WTC11 (cell line): ENCODE data around the gene COPS9. TPM values are rescaled to one million over a fixed set of nuclear protein-coding genes. Genes with fewer than 3 reads are reported as not detected.

Source experiments
- ATAC-seq: fragments of 200-7000 bp; cut with Tn5 transposase; 2 replicates; pipeline ENCODE4 v1.10.0; 2021; ENCODE audit warnings: mild to moderate bottlenecking, moderate library complexity
- CTCF ChIA-PET: fragments of 300-600 bp; sonication (Branson Sonifier 250); formaldehyde crosslinking; loops from one replicate; lab custom pipeline; 2021; ENCODE audit warnings: antibody characterized with exemption; lab: Charles Lee
- POLR2A ChIA-PET: fragments of 350-600 bp; sonication (Branson Sonifier 250); formaldehyde crosslinking; loops from one replicate; lab custom pipeline; 2021; ENCODE audit warnings: antibody characterized with exemption; lab: Charles Lee
- DNase-seq: peaks from one replicate; pipeline ENCODE4 v3.0.0; 2021; ENCODE audit warnings: low spot score
- H3K27ac Mint-ChIP-seq: 2 replicates; pipeline ENCODE4 v1.8.0; 2021; ENCODE audit warnings: mixed read lengths
- H3K27me3 Mint-ChIP-seq: 2 replicates; pipeline ENCODE4 v1.8.0; 2021; ENCODE audit warnings: low read depth, mild to moderate bottlenecking, moderate library complexity, mixed read lengths
- H3K36me3 Mint-ChIP-seq: 2 replicates; pipeline ENCODE4 v1.8.0; 2021; ENCODE audit warnings: mixed read lengths
- H3K4me1 Mint-ChIP-seq: 2 replicates; pipeline ENCODE4 v1.8.0; 2022; ENCODE audit warnings: mixed read lengths
- H3K4me3 Mint-ChIP-seq: 2 replicates; pipeline ENCODE4 v1.8.0; 2021; ENCODE audit warnings: mild to moderate bottlenecking, moderate library complexity, mixed read lengths
- H3K9me3 Mint-ChIP-seq: 2 replicates; pipeline ENCODE4 v1.8.0; 2021; ENCODE audit warnings: mixed read lengths
- ARID4B ChIP-seq: sonication (generic); formaldehyde crosslinking; IDR thresholded peaks from 2 replicates; pipeline ENCODE4 v1.8.0; 2023; ENCODE audit warnings: missing genetic modification reagents, mild to moderate bottlenecking, borderline replicate concordance
- ATF2 ChIP-seq: sonication (generic); formaldehyde crosslinking; IDR thresholded peaks from 2 replicates; pipeline ENCODE4 v1.8.1; 2022; ENCODE audit warnings: low read depth, missing genetic modification reagents, borderline replicate concordance
- CTCF ChIP-seq: fragments of 200-600 bp; IDR thresholded peaks from 2 replicates; pipeline ENCODE4 v1.8.0; 2022; ENCODE audit warnings: antibody characterized with exemption
- E2F1 ChIP-seq: sonication (generic); formaldehyde crosslinking; IDR thresholded peaks from 2 replicates; pipeline ENCODE4 v1.8.0; 2022; ENCODE audit warnings: mild to moderate bottlenecking, missing genetic modification reagents
- ELF4 ChIP-seq: sonication (generic); formaldehyde crosslinking; IDR thresholded peaks from 2 replicates; pipeline ENCODE4 v1.8.1; 2022; ENCODE audit warnings: low read depth, mild to moderate bottlenecking, moderate library complexity, missing genetic modification reagents
- FOXJ3 ChIP-seq: sonication (generic); formaldehyde crosslinking; IDR thresholded peaks from 2 replicates; pipeline ENCODE4 v1.9.0; 2021; ENCODE audit warnings: missing genetic modification reagents, mild to moderate bottlenecking, borderline replicate concordance
- FOXP4 ChIP-seq: sonication (generic); formaldehyde crosslinking; IDR thresholded peaks from 2 replicates; pipeline ENCODE4 v1.8.0; 2022; ENCODE audit warnings: mild to moderate bottlenecking, missing genetic modification reagents
- GRHL2 ChIP-seq: fragments of 250-450 bp; sonication (Bioruptor Pico); IDR thresholded peaks from 2 replicates; pipeline ENCODE4 v1.8.0; 2022; ENCODE audit warnings: mild to moderate bottlenecking, moderate library complexity; ENCODE audit not compliant: insufficient replicate concordance, severe bottlenecking
- IRF1 ChIP-seq: sonication (generic); formaldehyde crosslinking; IDR thresholded peaks from 2 replicates; pipeline ENCODE4 v1.8.0; 2023; ENCODE audit warnings: missing genetic modification reagents
- NR2C2 ChIP-seq: sonication (generic); formaldehyde crosslinking; IDR thresholded peaks from 2 replicates; pipeline ENCODE4 v1.8.0; 2022; ENCODE audit warnings: mild to moderate bottlenecking, missing genetic modification reagents
- SMAD4 ChIP-seq: sonication (generic); formaldehyde crosslinking; IDR thresholded peaks from 2 replicates; pipeline ENCODE4 v1.8.0; 2022; ENCODE audit warnings: mild to moderate bottlenecking, missing genetic modification reagents
- ZBTB43 ChIP-seq: sonication (generic); formaldehyde crosslinking; IDR thresholded peaks from 2 replicates; pipeline ENCODE4 v1.8.1; 2023; ENCODE audit warnings: mild to moderate bottlenecking, missing genetic modification reagents
- total RNA-seq: library from RNA; stranded (reverse); gene quantifications from 3 replicates; pipeline ENCODE4 v1.2.3, GENCODE V29; 2021

Gene COPS9
- total RNA-seq, 1 experiment from 2014 or later, result 142 TPM

- TF ChIP-seq NR2C2 (CRISPR knock-in tag) (no peak), ATF2 (CRISPR knock-in tag) (no peak), ARID4B (CRISPR knock-in tag) (no peak), SMAD4 (no peak), FOXP4 (no peak), CTCF (no peak), ZBTB43 (CRISPR knock-in tag) (no peak)
- TF ChIP-seq, all 79 proteins: peak for 0
Measured at GRCh38 chr2:240123821-240124650, 12.1 kb downstream of the COPS9 start (continued).

GRCh38 chr2:240121675-240122074, 14.4 kb downstream of the COPS9 start:
- no peak for ATAC-seq
- peaks cover 13% of the 10 kb centered on the region for H3K9me3 Mint-ChIP-seq
- no peak overlapping the region for H3K4me3 Mint-ChIP-seq
- peaks cover 5% of the 10 kb centered on the region for H3K36me3 Mint-ChIP-seq
- peaks cover 2% of the 10 kb centered on the region; the same call in 1 of the 2 replicates for H3K27me3 Mint-ChIP-seq
- POLR2A ChIA-PET, result no interaction called here
- H3K27ac Mint-ChIP-seq, result no peak overlapping the region
- no peaks in the 10 kb centered on the region for H3K4me1 Mint-ChIP-seq
- TF ChIP-seq IRF1 (no peak), FOXJ3 (CRISPR knock-in tag) (no peak), GRHL2 (CRISPR knock-in tag) (no peak), ELF4 (CRISPR knock-in tag) (no peak), E2F1 (CRISPR knock-in tag) (no peak)
- TF ChIP-seq, all 79 proteins: peak for 0
- CTCF ChIA-PET, result interaction anchor here (1.3 kb wide), 1 partner anchor 61 kb away, joined by 3 read pairs; no protein-coding TSS in a partner anchor
- DNase-seq, result no peak
